Right lung (tissue), 5 donors: ENCODE data around the gene LAMA4. TPM values are rescaled to one million over a fixed set of nuclear protein-coding genes. Genes with fewer than 3 reads are reported as not detected.
"Not testable (repeated sequence)": the region's sequence is repeated elsewhere in the genome, so short reads cannot be mapped to it uniquely, and the experiment has no call there.

Source experiments
- DNase-seq, 2 donors: peaks; one replicate each; pipeline ENCODE4 v3.0.0-alpha.2; 2013
- polyA plus RNA-seq, 5 donors: library from polyadenylated mRNA; unstranded; fragments of 120-200 nt; gene quantifications; one replicate each; pipeline versions ENCODE4 v1.2.1 to v1.2.3, GENCODE V29; 2013; ENCODE audit warnings: inconsistent platforms in 1 of 5, low replicate concordance in 1 of 5; ENCODE audit not compliant: insufficient read length in 5 of 5, insufficient read depth in 1 of 5

Gene LAMA4
- polyA plus RNA-seq, 5 donors = 169 to 243 (median 226) TPM

DNA sequence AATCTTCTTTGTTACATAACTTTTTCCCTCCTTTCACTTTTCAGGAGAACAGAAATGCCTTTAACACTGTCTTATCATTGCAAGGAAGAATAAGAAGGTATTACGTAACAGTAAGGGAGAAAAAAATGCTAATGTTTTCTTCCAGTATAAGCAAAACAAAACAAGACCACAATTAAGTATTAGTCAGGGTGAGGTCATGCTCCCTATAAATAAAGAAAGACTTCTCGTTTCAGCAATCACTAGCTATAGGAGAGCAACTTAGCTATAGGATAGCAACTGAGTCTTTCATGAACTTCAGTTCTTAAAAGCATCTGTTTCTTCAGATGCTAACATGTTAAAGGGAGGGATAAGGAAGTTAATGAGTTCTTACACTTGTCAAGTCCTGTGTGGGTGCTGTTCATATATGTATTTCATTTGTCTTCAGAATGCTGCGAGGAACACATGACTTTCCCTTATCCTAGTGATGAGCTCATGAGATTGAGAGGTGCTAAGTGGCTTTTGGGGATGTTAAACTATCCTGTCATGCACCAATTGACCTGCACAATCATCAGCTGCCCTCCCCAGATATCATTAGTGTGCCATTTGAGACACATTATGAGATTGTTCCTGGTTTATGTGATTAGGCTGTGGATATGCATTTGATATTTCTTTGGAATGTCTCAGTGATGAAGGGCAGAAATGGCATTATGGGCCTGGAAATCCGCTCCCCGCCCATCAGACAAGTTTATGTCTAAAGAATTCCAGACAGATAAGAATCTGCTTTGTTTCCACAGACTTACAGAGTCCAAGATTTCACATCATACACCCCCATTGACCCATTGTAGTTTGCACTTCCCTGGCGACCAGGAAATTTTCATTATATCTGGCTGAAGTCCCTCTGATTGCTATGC lies 37.5 kb downstream of the LAMA4 start:
- DNase-seq = no peak

- DNase-seq = no peak
Observed at GRCh38 chr6:112215488-112216284, 38.7 kb downstream of the LAMA4 start.

- no peak for DNase-seq
Observed at GRCh38 chr6:112214739-112215269, 39.6 kb downstream of the LAMA4 start.

DNA sequence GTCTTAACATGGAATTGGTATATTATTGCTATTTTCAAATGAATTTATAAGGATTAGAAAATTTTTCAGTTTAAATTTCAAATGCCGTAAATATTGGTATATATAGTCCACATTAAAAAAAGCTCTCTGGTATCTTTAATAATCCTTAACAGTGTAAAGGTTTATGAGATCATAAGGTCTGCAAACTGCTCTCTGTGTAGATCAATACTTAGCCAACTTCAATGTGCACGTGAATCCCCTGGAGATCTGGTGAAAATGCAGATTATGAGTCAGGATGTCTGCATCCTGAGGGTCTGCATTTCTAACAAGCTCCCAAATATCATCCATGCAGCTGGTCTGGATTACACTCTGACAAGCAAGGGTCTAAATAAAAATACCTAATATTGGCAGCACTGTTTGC lies 43.5 kb downstream of the LAMA4 start:
- no peak for DNase-seq

DNA sequence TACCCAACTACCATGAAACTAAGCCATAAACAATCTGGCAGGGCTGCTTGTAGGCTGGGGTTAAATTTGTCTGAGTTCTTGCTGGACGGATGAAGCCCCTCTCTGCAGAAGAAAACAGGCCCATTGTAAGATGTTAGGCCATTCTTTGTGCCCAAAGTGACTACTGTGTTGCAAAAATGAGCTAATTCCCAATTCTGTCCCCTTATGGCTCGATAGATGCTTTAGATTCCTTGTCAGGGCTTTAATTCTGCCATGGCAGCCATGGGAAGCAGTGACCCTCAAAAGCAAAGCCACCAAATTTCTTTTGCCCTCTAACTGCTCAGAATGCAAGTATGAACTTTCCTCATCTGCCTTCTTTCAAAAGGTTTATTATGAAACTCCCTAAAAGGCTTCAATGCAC lies 45.2 kb downstream of the LAMA4 start:
- DNase-seq = no peak

DNA sequence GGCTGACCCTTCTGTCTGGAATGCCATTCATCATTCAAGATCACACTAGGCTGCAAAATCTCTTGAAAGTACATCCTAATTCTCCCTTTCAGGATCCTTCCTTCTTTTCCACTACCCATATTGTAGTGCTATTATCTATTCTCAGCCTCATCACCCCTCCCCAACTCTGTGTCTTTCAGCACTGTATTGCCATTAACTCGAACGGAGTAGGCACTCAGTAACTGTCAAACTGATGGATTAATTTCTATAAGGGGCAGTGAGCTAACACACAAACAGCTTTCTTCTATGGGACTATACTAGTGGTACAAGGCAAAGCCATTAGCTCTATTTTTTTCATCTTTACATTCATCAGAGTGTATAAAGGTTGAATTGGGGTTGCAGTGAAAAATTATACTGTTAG lies 46.6 kb downstream of the LAMA4 start:
- DNase-seq = no peak

DNA sequence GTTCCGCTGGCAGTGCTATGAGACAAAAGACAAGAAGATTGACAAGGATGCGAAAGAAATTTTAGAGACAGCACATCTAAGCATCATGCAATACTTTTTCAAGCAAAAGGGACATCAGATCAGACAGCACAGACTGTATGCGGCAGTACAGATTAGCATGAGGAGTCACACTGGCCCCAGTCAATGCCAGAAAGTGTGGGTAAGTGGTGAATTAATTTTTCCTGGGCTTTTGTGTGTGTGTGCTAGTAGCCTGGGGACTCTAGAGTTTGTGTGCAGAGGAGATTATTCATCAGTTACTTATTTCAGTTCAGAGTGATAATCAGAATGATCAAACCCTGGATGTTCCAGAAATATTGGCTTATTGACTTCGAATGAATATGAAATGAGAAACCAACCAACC lies 47.2 kb downstream of the LAMA4 start:
- DNase-seq = no peak

DNA sequence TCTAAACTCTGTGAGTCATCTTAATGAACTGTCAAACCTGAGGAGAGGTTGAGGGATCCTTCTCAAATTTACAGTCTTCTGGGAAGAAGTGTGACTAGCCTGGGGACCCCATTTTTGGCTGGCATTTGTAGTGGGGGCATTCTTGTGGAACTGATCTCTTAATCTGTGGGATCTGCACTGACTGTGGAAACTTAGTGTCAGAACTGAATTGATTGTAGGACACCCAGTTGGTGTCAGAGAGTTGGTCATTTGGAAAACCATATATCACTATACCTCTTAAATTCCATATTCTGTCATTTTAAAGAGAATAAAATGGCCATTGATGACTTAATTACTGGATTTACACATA lies 48.3 kb downstream of the LAMA4 start:
- no peak for DNase-seq

DNA sequence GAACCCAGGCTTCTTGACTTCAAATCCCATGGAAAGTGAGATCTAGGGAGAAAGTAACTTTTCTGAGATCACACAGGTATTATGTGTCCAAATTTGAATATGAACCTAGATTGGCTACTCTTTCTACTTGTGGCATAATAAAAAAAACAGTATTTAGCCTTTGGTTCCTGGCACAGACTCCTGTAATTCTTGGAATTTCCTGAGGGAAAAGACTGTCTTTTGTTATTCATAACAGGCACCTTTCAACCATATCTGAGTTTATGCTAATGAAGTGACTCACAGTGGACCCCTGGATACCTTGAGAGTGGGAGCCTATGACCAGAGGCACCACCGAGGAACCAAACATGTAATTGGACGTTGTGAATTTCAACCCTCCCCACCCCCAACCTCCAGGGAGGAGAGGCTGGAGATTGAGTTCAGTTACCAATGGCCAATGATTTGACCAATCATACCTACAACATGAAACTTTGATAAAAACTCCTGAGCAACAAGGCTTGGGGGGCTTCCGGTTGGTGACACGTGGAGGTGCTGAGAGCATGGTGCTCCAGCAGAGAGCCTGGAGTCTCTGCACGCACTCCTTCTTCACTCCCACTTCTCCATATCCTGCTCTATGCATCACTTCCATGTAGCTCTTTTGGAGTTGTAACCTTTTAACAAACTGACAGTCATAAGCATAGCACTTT lies 48.8 kb downstream of the LAMA4 start:
- DNase-seq = no peak

DNA sequence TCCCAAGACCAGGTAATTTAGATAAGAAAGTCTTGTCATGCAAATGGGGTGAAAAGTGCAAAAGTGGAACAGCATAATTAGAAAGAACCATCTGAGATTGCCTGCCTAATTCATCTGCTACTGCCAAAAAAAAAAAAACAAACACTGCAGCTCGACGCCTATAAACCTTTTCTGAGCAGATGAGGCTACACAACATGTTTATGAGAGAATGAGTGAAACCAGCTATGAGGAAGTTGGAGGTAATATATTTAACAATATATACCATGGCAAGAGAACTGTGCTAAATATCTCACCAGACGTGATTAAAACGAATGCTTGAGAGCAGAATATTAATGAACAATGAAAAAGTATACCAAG lies 50.0 kb downstream of the LAMA4 start:
- no peak for DNase-seq

DNA sequence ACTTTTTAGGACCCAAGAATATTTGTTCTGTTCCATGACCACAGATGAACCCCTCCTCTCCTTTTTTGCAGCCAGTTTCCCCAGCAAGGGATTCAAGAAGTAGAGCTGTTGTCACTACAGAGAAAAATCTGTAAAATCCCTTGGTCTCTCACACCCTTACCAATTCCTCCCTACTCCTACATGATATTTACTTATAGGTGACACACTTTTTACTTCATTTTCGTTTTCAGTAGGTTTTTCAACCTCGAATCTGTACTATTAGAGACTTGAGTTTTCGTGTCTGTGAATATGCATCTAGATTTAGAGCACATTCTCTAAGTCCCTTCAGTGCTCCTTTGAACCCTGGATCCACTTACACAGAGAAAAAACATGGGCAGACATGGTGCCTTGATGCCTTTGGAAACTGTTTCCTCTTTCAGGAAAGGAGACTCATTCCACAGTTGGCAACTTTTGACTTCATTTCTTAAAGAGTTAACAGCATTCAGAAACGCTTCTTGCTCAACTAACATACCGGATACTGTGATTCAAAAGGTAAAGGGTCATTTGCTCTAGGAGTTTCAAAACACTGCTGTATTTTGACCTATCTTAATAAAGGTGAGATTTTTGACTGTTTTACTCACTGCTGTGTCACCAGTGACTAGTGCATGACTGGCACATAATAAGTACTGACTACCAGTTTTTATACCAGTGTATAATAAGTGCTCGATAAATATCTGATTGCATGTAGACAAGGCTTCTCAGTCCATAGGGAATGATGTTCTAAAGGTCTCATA lies 50.6 kb downstream of the LAMA4 start:
- DNase-seq = no peak

GRCh38 chr6:112202639-112203341 lies 51.6 kb downstream of the LAMA4 start:
- DNase-seq = no peak

- DNase-seq = not testable (repeated sequence)
Observed at GRCh38 chr6:112200185-112200914, 54.0 kb downstream of the LAMA4 start.

DNA sequence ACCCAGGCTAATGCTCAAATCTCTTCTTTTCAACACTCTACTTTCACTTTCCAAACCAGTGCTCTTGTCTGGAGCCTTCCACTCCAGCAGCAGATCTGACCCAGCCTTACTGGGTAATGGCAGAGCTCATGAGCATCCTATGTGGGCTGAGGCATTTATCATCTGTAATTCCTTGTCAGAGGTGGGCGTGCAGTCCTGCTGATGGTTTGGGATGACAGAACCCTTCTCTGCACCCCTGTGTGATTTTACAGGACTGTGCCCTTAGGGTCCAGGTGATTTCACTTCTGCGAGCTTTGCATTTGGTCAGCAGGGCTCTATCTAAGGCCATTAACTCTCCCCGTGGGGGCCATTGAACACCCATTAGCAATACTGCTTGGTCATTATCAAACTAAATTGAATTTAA lies 55.4 kb downstream of the LAMA4 start:
- DNase-seq = no peak

DNA sequence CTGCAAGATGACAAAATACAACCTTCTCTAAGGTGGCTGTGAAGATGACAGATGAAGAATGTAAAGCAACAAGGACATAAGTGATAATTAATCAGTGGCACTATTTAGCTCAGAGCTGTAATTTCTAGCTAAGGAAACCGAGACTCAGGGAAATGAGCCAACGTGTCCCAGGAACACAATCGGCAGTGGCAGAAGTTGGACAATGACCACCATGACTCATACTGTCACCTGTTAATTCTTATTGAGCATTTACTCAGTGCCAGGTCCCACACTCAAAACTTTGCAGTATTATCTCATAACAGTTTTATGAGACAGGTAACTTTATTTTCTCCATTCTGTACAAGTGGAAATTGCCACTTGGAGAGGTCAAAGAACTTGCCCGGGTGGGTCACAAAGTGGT lies 55.8 kb downstream of the LAMA4 start:
- no peak for DNase-seq

DNA sequence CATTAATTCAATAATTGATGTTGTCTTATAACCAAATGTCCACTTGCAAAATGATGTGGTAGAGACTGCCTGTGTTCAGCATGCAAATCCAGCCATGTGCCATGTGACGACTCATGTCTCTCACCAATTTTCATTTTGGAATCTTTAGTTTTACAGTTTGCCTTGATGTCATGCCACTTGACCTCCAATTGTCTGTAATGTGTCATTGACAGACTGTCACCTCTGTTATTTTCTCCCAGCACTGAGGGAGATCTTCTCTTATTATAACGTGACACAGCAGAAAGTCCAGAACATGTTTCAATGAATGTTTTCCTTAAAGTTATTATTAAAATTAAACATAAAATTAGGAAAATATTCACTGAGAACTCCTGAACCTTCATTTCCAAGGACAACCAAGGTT lies 56.7 kb downstream of the LAMA4 start:
- no peak for DNase-seq

GRCh38 chr6:112196306-112196705 lies 58.1 kb downstream of the LAMA4 start:
- no peak for DNase-seq

- DNase-seq = no peak
Observed at GRCh38 chr6:112195166-112195565, 59.2 kb downstream of the LAMA4 start.

- no peak for DNase-seq
Observed at GRCh38 chr6:112194511-112194910, 59.9 kb downstream of the LAMA4 start.

DNA sequence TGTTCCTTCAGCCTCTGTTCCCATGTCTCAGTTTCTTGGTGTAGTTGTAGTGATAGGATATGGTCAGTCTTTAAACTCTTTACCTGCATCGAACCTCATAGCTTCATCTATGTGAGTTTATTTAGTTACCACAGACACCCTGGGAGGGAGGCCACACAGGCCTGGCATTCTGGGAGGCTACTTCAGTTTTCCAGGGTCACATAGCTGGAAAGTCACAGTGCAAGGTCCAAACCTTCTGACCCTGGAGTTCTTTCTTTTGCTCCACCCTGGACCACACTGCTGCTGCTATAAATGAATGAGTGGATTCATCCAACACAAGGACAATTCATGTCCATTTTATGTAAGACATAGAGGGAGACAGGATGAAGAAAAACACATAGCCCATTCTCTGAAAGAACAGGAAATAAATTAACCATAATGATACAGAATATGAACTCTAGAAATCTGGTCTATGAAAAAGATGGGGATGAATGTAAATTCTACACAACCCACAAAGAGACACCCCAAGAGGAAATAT lies 60.8 kb downstream of the LAMA4 start:
- no peak for DNase-seq
